Parathyroid adenoma (tissue), 2 donors: ENCODE data around the gene ZBTB21.

Experiments used
- H2AFZ ChIP-seq: fragments of 300-600 bp; sonication (generic); one replicate; pipeline ENCODE4 v1.7.0; 2017; ENCODE audit warnings: antibody characterized with exemption, mild to moderate bottlenecking
- H3K27ac ChIP-seq: fragments of 300-600 bp; sonication (generic); one replicate; pipeline ENCODE4 v1.7.0; 2017
- H3K27me3 ChIP-seq: fragments of 300-600 bp; sonication (generic); one replicate; pipeline ENCODE4 v1.7.0; 2017; ENCODE audit warnings: low read length; ENCODE audit not compliant: control insufficient read depth, insufficient read depth
- H3K36me3 ChIP-seq: fragments of 300-600 bp; sonication (generic); one replicate; pipeline ENCODE4 v1.7.0; 2017; ENCODE audit warnings: low read length; ENCODE audit not compliant: control insufficient read depth, insufficient read depth
- H3K4me1 ChIP-seq: fragments of 300-600 bp; sonication (generic); one replicate; pipeline ENCODE4 v1.7.0; 2017; ENCODE audit warnings: control low read depth
- H3K4me2 ChIP-seq: fragments of 300-600 bp; sonication (generic); one replicate; pipeline ENCODE4 v1.7.0; 2017; ENCODE audit warnings: low read length
- H3K4me3 ChIP-seq: fragments of 300-600 bp; sonication (generic); one replicate; pipeline ENCODE4 v1.7.0; 2017; ENCODE audit warnings: low read depth, low read length
- H3K79me2 ChIP-seq: fragments of 300-600 bp; sonication (generic); one replicate; pipeline ENCODE4 v1.7.0; 2017; ENCODE audit warnings: control low read depth
- H3K9ac ChIP-seq: fragments of 300-600 bp; sonication (generic); one replicate; pipeline ENCODE4 v1.7.0; 2017; ENCODE audit warnings: mild to moderate bottlenecking
- H3K9me3 ChIP-seq: fragments of 300-600 bp; sonication (generic); one replicate; pipeline ENCODE4 v1.7.0; 2017; ENCODE audit warnings: low read length; ENCODE audit not compliant: control insufficient read depth
- TF ChIP-seq, protein P1 (sequence below): fragments of 300-600 bp; sonication (generic); IDR thresholded peaks from one replicate; pipeline ENCODE4 v1.7.0; 2017; ENCODE audit warnings: antibody characterized with exemption, mild to moderate bottlenecking
- donor health status: primary hyperparathyroidism.

ZBTB21 gene

DNA sequence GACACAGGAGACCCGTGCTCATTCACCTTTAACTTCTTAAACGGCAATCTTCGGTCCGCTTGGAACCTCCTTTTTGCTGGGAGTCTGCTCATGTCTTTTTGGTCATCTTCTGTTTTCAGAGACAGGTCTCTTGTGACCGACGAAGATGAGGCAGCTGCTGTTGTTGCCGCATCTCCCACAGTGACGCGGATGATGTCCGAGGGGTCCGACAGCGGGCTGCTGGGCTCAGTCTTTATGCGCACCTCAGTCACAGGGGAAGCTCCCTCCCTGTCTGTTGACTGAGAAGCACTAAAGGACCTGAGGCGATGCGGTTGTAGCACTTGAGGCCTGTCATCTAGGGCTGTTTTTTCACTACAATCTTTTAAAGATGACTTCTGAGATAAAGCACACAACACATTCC is 17.6 kb downstream of the ZBTB21 start:
- no peaks in the 10 kb centered on the region for H3K9me3 ChIP-seq
- H3K27ac ChIP-seq, result no peak overlapping the region
- H3K4me1 ChIP-seq, result no peaks in the 10 kb centered on the region
- no peak overlapping the region for H3K4me2 ChIP-seq
- no peak overlapping the region for H3K9ac ChIP-seq
- no peaks in the 10 kb centered on the region for H3K36me3 ChIP-seq
- no peak overlapping the region for H3K4me3 ChIP-seq
- H3K27me3 ChIP-seq, result no peaks in the 10 kb centered on the region
- no peak overlapping the region for H2AFZ ChIP-seq
- H3K79me2 ChIP-seq, result peaks cover 5% of the 10 kb centered on the region
- TF ChIP-seq, protein P1, sequence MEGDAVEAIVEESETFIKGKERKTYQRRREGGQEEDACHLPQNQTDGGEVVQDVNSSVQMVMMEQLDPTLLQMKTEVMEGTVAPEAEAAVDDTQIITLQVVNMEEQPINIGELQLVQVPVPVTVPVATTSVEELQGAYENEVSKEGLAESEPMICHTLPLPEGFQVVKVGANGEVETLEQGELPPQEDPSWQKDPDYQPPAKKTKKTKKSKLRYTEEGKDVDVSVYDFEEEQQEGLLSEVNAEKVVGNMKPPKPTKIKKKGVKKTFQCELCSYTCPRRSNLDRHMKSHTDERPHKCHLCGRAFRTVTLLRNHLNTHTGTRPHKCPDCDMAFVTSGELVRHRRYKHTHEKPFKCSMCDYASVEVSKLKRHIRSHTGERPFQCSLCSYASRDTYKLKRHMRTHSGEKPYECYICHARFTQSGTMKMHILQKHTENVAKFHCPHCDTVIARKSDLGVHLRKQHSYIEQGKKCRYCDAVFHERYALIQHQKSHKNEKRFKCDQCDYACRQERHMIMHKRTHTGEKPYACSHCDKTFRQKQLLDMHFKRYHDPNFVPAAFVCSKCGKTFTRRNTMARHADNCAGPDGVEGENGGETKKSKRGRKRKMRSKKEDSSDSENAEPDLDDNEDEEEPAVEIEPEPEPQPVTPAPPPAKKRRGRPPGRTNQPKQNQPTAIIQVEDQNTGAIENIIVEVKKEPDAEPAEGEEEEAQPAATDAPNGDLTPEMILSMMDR, result no peak

DNA sequence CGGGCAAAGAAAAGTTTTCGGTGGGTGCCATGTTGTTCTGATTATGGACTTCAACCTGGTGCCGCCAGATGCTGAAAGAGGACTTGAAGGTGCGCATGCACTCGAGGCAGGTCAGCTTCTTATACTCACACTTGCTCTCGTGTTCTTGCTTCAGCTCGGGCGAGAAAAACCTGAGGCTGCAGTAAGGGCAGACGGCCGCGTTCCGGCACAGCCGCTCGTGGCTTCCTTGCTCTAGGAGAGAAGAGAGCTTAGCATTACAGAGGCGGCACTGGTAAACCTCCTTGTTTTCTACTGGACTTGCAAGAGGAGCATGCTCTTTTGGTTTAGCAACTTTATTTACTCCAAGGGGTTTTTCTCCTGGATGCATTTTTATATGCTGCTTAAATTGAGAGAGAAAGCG is 18.5 kb downstream of the ZBTB21 start:
- no peak overlapping the region for H3K4me2 ChIP-seq
- no peaks in the 10 kb centered on the region for H3K9me3 ChIP-seq
- H3K4me1 ChIP-seq, result no peaks in the 10 kb centered on the region
- no peaks in the 10 kb centered on the region for H3K36me3 ChIP-seq
- TF ChIP-seq, protein P1, result no peak
- no peak overlapping the region for H3K27ac ChIP-seq
- H3K27me3 ChIP-seq, result no peaks in the 10 kb centered on the region
- no peak overlapping the region for H3K9ac ChIP-seq
- no peak overlapping the region for H2AFZ ChIP-seq
- no peak overlapping the region for H3K4me3 ChIP-seq
- H3K79me2 ChIP-seq, result peaks cover 5% of the 10 kb centered on the region

DNA sequence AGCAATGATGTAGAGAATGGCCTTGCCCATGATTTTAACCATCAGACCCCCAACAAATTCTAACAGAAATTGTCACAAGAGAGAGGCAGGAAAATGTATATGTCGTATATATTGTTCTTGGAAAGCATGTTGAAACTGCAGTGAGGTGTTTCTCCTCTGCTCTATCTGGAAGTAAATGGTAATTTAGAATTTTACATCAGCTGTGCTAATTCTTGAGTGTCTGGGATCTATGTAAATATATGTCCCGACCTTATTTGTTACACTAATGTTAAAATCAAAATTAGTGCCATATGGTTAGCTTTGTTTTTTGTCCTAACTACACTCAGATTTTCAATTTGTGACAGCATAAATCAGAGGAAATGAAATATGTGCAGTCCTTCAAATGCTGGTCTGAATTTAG is 20.5 kb downstream of the ZBTB21 start:
- Histone ChIP-seq H3K4me3 (no peak overlapping the region), H3K36me3 (no peaks in the 10 kb centered on the region), H3K9me3 (no peaks in the 10 kb centered on the region), H3K9ac (no peak overlapping the region), H3K27ac (no peak overlapping the region), H3K79me2 (no peaks in the 10 kb centered on the region), H3K4me2 (no peak overlapping the region), H3K27me3 (no peaks in the 10 kb centered on the region), H2AFZ (no peak overlapping the region), H3K4me1 (no peaks in the 10 kb centered on the region)
- TF ChIP-seq, protein P1, result no peak

DNA sequence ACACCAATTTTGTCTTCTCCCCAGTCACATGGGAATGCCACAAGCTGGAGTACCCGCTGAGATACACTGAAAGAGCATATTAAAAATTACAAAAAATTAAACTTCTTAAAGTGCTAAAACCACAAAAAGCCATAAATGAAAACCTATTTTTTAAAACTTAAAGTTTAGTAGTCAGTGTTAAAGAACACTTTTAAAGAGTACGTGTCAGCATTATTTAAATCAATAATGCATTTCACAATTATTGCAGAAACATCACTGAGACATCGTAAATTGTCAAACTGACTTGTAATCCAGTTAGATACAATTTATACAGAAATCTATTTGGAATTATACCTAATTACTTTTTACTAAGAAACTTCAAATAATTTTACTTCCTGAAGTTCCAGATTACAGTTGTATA is 22.9 kb downstream of the ZBTB21 start:
- Histone ChIP-seq H3K4me1 (no peaks in the 10 kb centered on the region), H3K27me3 (no peaks in the 10 kb centered on the region), H3K79me2 (no peaks in the 10 kb centered on the region), H3K9me3 (no peaks in the 10 kb centered on the region), H3K36me3 (no peaks in the 10 kb centered on the region), H3K27ac (no peak overlapping the region), H3K9ac (no peak overlapping the region), H3K4me3 (no peak overlapping the region), H3K4me2 (no peak overlapping the region), H2AFZ (no peak overlapping the region)
- TF ChIP-seq, protein P1, result no peak

DNA sequence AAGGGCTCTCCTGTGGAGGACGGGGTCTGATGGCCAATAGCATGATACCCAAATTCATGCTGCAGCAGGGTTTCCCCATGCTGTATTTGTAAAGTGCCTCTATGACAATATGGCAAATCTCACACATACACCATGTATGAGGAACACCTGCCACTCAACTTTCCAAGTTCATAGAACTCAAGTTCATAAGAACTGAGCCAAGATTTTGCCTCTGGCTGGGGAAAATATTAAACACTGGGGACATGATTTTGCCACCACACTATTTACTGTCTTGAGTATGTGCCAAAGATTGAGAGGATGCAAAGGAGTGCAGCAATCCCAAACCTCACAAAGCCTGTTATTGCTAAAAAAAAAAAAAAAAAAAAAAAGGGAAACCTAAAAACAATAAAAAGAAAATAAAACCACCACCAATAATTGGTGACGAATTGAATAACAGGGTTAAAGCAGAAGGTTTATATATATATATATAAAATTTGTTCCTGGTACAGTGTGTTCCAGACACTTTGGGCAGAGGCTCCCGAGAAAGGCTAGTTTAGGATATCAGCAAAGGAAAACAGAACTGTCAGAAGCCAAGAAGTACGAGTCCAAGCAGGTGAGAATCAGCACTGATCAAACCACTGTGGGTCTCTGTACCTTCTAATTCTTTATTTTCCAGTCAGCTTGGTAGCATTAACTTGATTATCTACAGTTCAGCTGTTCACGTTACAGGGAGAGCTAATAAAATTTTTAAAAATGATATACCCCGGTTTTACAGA is 24.3 kb downstream of the ZBTB21 start:
- H2AFZ ChIP-seq, result no peak overlapping the region
- no peak overlapping the region for H3K4me2 ChIP-seq
- H3K27me3 ChIP-seq, result no peaks in the 10 kb centered on the region
- H3K9me3 ChIP-seq, result no peaks in the 10 kb centered on the region
- no peaks in the 10 kb centered on the region for H3K36me3 ChIP-seq
- no peak overlapping the region for H3K27ac ChIP-seq
- no peak overlapping the region for H3K9ac ChIP-seq
- H3K79me2 ChIP-seq, result no peaks in the 10 kb centered on the region
- TF ChIP-seq, protein P1, result no peak
- no peaks in the 10 kb centered on the region for H3K4me1 ChIP-seq
- H3K4me3 ChIP-seq, result no peak overlapping the region
